ENCODE data around the gene ALMS1.

ALMS1 gene

DNA sequence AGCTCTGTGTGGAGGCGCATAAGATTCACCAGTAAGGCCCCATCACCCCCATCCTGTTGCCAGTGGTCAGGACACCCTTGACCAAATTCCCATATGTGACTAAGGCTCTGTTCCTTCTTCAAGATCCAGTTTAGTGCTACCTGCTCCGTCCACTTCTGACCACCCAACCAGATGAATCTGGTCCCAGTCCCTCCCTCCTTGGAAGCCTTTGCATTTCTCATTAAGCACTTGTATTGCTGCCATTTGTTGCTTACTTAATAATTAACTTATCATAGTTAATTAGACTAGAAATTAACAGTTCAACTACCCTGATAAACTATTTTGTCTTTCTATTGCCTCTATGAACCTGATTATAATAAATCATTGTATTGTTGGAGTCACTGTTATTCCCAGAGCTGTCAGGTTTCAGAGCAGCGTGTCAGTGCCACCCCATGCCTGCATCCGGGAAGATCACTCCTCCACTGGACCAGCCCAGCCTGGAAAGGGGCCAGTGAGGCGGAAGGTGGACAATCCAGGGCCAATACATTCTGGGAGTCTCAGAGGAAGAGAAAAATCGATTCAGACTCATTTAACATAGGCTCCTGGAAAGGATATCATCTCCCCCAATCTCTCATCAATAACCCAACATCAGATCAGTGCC is 266.1 kb downstream of the ALMS1 start:
- no peak for ATAC-seq
- DNase-seq (ENCODE audit: low spot score in 2 of 2): no peak
- Mint-ChIP-seq H3K4me1 (no peaks in the 10 kb centered on the region), H3K9me3 (no peaks in the 10 kb centered on the region), H3K4me3 (no peak overlapping the region), H3K27ac (no peak overlapping the region), H3K36me3 (no peaks in the 10 kb centered on the region)

DNA sequence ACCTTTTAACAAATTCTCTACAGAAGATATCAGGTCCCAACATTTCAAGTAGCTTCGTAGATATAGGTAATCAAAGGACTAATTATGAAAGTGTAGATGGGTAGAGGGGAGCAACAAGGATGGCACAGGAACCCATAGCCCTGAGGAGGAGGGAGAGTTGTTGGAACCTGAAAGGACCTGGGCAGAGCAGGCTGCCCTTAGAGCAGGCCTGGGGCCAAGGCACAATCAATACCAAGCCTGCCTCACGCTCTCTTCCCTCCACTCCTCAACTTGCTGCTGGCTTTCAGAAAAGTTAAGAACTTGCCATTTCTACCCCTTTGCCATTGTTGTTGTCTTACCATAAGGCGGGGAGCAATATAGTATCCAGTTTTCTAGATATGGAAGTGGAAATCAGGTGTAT is 266.7 kb downstream of the ALMS1 start:
- DNase-seq (ENCODE audit: low spot score in 2 of 2): no peak
- no peak for ATAC-seq
- Mint-ChIP-seq H3K36me3 (no peaks in the 10 kb centered on the region), H3K9me3 (no peaks in the 10 kb centered on the region), H3K27ac (no peak overlapping the region), H3K4me1 (no peaks in the 10 kb centered on the region), H3K4me3 (no peak overlapping the region)

- ATAC-seq (no peak), DNase-seq (ENCODE audit: low spot score in 2 of 2) (no peak)
- no peaks in the 10 kb centered on the region for H3K4me1 Mint-ChIP-seq
- no peak overlapping the region for H3K27ac Mint-ChIP-seq
- no peaks in the 10 kb centered on the region for H3K36me3 Mint-ChIP-seq
- H3K9me3 Mint-ChIP-seq: no peaks in the 10 kb centered on the region
- no peak overlapping the region for H3K4me3 Mint-ChIP-seq
Measured at GRCh38 chr2:73654175-73654574, 268.5 kb downstream of the ALMS1 start.

Measured in stimulated activated effector memory CD8-positive, alpha-beta T cell treated with anti-CD3 and anti-CD28 coated beads, Interleukin-12 subunit alpha, Interleukin-12 subunit beta, amount 100 ng/mL, for 72 hours (primary cell).